Fibroblast of lung (primary cell): ENCODE measurements around the gene ACBD4.

Experiments used
- EZH2 ChIP-seq: IDR thresholded peaks from 2 replicates; pipeline ENCODE4 v1.5.1; 2012; ENCODE audit warnings: low read length, control low read depth, mild to moderate bottlenecking; ENCODE audit errors: missing control alignments
- TF ChIP-seq, protein P1 (sequence below), 2 donors: IDR thresholded peaks in 1 of 2; conservative IDR thresholded peaks in 1 of 2; 1 replicate in 1 of 2; 2 replicates in 1 of 2; pipeline ENCODE4 v1.5.1; 2011 to 2012; ENCODE audit warnings: low read length in 2 of 2, control low read depth in 1 of 2, inconsistent platforms in 1 of 2, low read depth in 1 of 2, mild to moderate bottlenecking in 1 of 2

DNA sequence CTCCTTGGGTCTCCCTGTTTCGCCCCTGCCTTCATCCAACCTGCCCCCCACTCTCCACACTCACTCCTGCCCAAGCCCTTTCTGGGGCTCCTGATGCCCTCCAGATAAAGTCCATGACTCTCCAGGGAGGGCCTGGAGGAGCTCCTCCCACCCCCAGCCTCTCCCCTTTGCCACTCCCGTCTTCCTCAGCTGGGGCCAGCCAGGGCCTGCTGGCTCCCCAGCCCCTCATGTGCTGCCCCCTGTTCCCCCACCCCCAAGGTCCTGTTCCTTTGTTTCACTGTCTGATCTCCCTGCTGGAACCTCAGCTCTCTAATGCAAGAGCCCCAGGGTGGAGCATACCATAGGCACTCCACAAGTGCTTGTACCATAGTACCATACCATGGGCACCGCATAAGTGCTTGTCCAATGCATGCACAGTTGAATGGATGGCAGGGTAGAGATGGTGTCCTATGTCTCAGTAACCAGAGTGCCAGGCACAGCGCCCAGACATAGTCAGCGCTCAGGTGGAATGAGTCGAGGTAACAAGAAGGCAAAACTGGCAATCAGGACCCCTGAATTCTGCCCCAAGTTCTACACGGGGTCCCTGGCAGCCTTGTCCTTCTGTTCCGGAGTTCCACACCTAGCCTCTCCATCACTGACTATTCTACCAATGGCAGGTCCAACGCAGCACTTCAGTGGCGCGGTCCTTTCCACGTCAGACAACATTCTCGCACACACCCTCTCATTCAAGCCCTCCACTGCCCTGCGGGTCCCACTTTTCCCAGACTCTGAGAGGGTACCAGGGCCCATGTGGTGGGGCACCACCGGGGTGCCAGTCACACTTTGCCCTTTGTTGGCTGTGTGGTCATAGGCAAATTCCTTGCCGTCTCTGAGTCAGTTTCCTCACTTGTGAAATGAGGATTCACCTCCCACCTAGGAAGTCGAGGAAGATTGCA lies 4.5 kb upstream of the ACBD4 start:
- TF ChIP-seq EZH2, result no peak
- TF ChIP-seq, protein P1, sequence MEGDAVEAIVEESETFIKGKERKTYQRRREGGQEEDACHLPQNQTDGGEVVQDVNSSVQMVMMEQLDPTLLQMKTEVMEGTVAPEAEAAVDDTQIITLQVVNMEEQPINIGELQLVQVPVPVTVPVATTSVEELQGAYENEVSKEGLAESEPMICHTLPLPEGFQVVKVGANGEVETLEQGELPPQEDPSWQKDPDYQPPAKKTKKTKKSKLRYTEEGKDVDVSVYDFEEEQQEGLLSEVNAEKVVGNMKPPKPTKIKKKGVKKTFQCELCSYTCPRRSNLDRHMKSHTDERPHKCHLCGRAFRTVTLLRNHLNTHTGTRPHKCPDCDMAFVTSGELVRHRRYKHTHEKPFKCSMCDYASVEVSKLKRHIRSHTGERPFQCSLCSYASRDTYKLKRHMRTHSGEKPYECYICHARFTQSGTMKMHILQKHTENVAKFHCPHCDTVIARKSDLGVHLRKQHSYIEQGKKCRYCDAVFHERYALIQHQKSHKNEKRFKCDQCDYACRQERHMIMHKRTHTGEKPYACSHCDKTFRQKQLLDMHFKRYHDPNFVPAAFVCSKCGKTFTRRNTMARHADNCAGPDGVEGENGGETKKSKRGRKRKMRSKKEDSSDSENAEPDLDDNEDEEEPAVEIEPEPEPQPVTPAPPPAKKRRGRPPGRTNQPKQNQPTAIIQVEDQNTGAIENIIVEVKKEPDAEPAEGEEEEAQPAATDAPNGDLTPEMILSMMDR (conservative IDR thresholded peaks at IDR 0.05 in 1 of 2, IDR thresholded peaks at IDR 0.05 in 1 of 2; ENCODE audit: low read depth in 1 of 2, low read length in 2 of 2), result no peak
